GM12878 (cell line): Measurements from ENCODE around the gene SGCD. TPM values are rescaled to one million over a fixed set of nuclear protein-coding genes. Genes with fewer than 3 reads are reported as not detected.

Source experiments
- CREM ChIP-seq: IDR thresholded peaks from 2 replicates; pipeline ENCODE4 v1.6.1; 2014; ENCODE audit warnings: antibody characterized with exemption, low read depth
- E2F8 ChIP-seq: fragments of 450-650 bp; IDR thresholded peaks from 2 replicates; pipeline ENCODE4 v1.6.1; 2018; ENCODE audit warnings: mild to moderate bottlenecking, low read depth, moderate library complexity; ENCODE audit not compliant: partially characterized antibody
- EED ChIP-seq: sonication (generic); IDR thresholded peaks from 2 replicates; pipeline ENCODE4 v1.6.1; 2016; ENCODE audit warnings: antibody characterized with exemption, low read depth
- GABPA ChIP-seq: IDR thresholded peaks from 2 replicates; pipeline ENCODE4 v1.6.1; 2014; ENCODE audit warnings: antibody characterized with exemption, low read depth, mild to moderate bottlenecking, inconsistent platforms
- GATAD2B ChIP-seq: fragments of 450-650 bp; conservative IDR thresholded peaks from 2 replicates; pipeline ENCODE4 v1.6.1; 2017; ENCODE audit warnings: low read depth, mild to moderate bottlenecking, moderate library complexity
- IKZF2 ChIP-seq, 2 experiments: fragments of 450-650 bp; IDR thresholded peaks; 2 replicates each; pipeline ENCODE4 v1.6.1; 2017; ENCODE audit warnings: mild to moderate bottlenecking in 2 of 2, moderate library complexity in 2 of 2
- IRF3 ChIP-seq: fragments of 450-650 bp; IDR thresholded peaks from 2 replicates; pipeline ENCODE4 v1.6.1; 2014; ENCODE audit warnings: mild to moderate bottlenecking
- JUNB ChIP-seq: IDR thresholded peaks from 2 replicates; pipeline ENCODE4 v1.6.1; 2016; ENCODE audit warnings: antibody characterized with exemption, mild to moderate bottlenecking
- MTA3 ChIP-seq: IDR thresholded peaks from 2 replicates; pipeline ENCODE4 v1.6.1; 2012; ENCODE audit warnings: low read length, inconsistent platforms, borderline replicate concordance
- NBN ChIP-seq: fragments of 450-650 bp; IDR thresholded peaks from 2 replicates; pipeline ENCODE4 v1.6.1; 2016
- NFIC ChIP-seq: IDR thresholded peaks from 2 replicates; pipeline ENCODE4 v1.6.1; 2012; ENCODE audit warnings: low read depth, mild to moderate bottlenecking, inconsistent platforms, low read length, moderate library complexity
- NR2F1 ChIP-seq: fragments of 450-650 bp; conservative IDR thresholded peaks from 2 replicates; pipeline ENCODE4 v1.6.1; 2017; ENCODE audit warnings: mild to moderate bottlenecking
- POLR2A ChIP-seq: IDR thresholded peaks from 2 replicates; pipeline ENCODE4 v1.6.1; 2011; ENCODE audit warnings: low read depth, mild to moderate bottlenecking, low read length
- RB1 ChIP-seq: fragments of 450-650 bp; formaldehyde crosslinking; IDR thresholded peaks from 2 replicates; pipeline ENCODE4 v1.6.1; 2017; ENCODE audit warnings: mild to moderate bottlenecking, borderline replicate concordance
- RELA ChIP-seq: fragments of 450-650 bp; IDR thresholded peaks from 2 replicates; pipeline ENCODE4 v1.8.0; 2014; ENCODE audit warnings: borderline replicate concordance; ENCODE audit not compliant: partially characterized antibody
- REST ChIP-seq: IDR thresholded peaks from 2 replicates; pipeline ENCODE4 v1.6.1; 2012; ENCODE audit warnings: mild to moderate bottlenecking, low read depth, low read length
- SP1 ChIP-seq: IDR thresholded peaks from one replicate; pipeline ENCODE4 v1.6.1; 2011; ENCODE audit warnings: low read depth, low read length
- SUZ12 ChIP-seq: fragments of 200-600 bp; sonication (generic); IDR thresholded peaks from one replicate; pipeline ENCODE4 v1.6.1; 2018; ENCODE audit warnings: antibody characterized with exemption, mild to moderate bottlenecking; ENCODE audit not compliant: unreplicated experiment
- TARDBP ChIP-seq: IDR thresholded peaks from 2 replicates; pipeline ENCODE4 v1.6.1; 2016; ENCODE audit warnings: borderline replicate concordance
- WRNIP1 ChIP-seq: IDR thresholded peaks from 2 replicates; pipeline ENCODE4 v1.6.1; 2011; ENCODE audit warnings: low read depth, low read length, improper control_type of control experiment, borderline replicate concordance
- ZBED1 ChIP-seq: IDR thresholded peaks from 2 replicates; pipeline ENCODE4 v1.6.1; 2016; ENCODE audit warnings: borderline replicate concordance
- ZNF274 ChIP-seq: IDR thresholded peaks from one replicate; pipeline ENCODE4 v1.8.0; 2011; ENCODE audit not compliant: insufficient read length, insufficient read depth
- polyA plus RNA-seq, 11 experiments: library from polyadenylated mRNA; depleted of rRNA in 4 of 11; unstranded in 6 of 11; stranded (reverse) in 5 of 11; fragments of >200 nt; fragmentation: Nextera tagmentation in 4 of 11; fragmentation: Illumina TruSeq in 1 of 11; extraction: Ambion mirVana in 4 of 11; extraction: Trizol in 1 of 11; gene quantifications; 1 replicate in 1 of 11; 2 replicates in 10 of 11; pipeline versions ENCODE4 v1.2.1 to v1.2.3, GENCODE V29; 2011 to 2016; ENCODE audit warnings: inconsistent platforms in 2 of 11, missing spikeins in 2 of 11, low read depth in 1 of 11
- total RNA-seq, 4 experiments: library from RNA; depleted of rRNA in 3 of 4; stranded (reverse); fragments of >200 nt in 3 of 4; fragmentation: Illumina TruSeq in 1 of 4; extraction: Trizol in 1 of 4; gene quantifications; 2 replicates each; pipeline versions ENCODE4 v1.2.1 to v1.2.3, GENCODE V29; 2013 to 2021
- TF ChIP-seq, protein P1 (sequence below): IDR thresholded peaks from 2 replicates; pipeline ENCODE4 v1.6.1; 2012; ENCODE audit warnings: low read depth, low read length, improper control_type of control experiment
- TF ChIP-seq, protein P2 (sequence below): IDR thresholded peaks from 2 replicates; pipeline ENCODE4 v1.6.1; 2011; ENCODE audit warnings: borderline replicate concordance, low read depth, mild to moderate bottlenecking, moderate library complexity, low read length; ENCODE audit not compliant: insufficient read depth, poor library complexity, severe bottlenecking

Gene SGCD
- total and polyA plus RNA-seq, 10 of the 15 experiments (the other 5 are each of a cell fraction or from before 2014, with no cell fraction given) = 0.06 TPM; not detected in 9

- TF ChIP-seq MTA3 (0 out of 2 replicates have a peak, but pooled peaks have one; percentile 49), REST (no peak), IRF3 (no peak), CREM (peak; percentile 64), RELA (no peak), IKZF2 (IDR thresholded peaks at IDR 0.05) (no peak), GATAD2B (no peak), EED (no peak), SUZ12 (no peak), GABPA (peak; percentile 30; the same call in 1 of the 2 replicates), ZBED1 (peak; percentile 51; the same call in 1 of the 2 replicates), E2F8 (no peak), POLR2A (no peak), SP1 (no peak), JUNB (peak; percentile 83), ZNF274 (no peak), NR2F1 (no peak), TARDBP (no peak), RB1 (no peak), WRNIP1 (no peak), NBN (no peak), NFIC (peak; percentile 93)
- TF ChIP-seq, protein P1, sequence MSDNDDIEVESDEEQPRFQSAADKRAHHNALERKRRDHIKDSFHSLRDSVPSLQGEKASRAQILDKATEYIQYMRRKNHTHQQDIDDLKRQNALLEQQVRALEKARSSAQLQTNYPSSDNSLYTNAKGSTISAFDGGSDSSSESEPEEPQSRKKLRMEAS = no peak
- TF ChIP-seq, protein P2, sequence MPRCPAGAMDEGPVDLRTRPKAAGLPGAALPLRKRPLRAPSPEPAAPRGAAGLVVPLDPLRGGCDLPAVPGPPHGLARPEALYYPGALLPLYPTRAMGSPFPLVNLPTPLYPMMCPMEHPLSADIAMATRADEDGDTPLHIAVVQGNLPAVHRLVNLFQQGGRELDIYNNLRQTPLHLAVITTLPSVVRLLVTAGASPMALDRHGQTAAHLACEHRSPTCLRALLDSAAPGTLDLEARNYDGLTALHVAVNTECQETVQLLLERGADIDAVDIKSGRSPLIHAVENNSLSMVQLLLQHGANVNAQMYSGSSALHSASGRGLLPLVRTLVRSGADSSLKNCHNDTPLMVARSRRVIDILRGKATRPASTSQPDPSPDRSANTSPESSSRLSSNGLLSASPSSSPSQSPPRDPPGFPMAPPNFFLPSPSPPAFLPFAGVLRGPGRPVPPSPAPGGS = peak; percentile 64
These were observed 171.4 kb downstream of the SGCD start (continued) for GRCh38 chr5:156498226-156498980.
